RWPE2 (cell line): ENCODE results near the gene STAG3.
"Not testable (repeated sequence)": the region's sequence is repeated elsewhere in the genome, so short reads cannot be mapped to it uniquely, and the experiment has no call there.

ENCODE experiments used
- ATAC-seq: fragments of 200-7000 bp; cut with Tn5 transposase; 3 replicates; pipeline ENCODE4 v1.9.1; 2021; ENCODE audit warnings: low read depth
- DNase-seq: peaks from one replicate; pipeline ENCODE4 v3.0.0-alpha.2; 2020; ENCODE audit warnings: low spot score
- H3K27ac ChIP-seq: fragments of 450-650 bp; 2 replicates; pipeline ENCODE4 v1.5.1; 2017; ENCODE audit warnings: mild to moderate bottlenecking; ENCODE audit not compliant: poor library complexity, severe bottlenecking
- H3K27me3 ChIP-seq: fragments of 250-450 bp; sonication (Bioruptor Pico); 2 replicates; pipeline ENCODE4 v1.5.1; 2021; ENCODE audit warnings: mild to moderate bottlenecking, moderate library complexity; ENCODE audit not compliant: insufficient read depth, poor library complexity, severe bottlenecking
- H3K36me3 ChIP-seq: fragments of 250-450 bp; sonication (Bioruptor Pico); 2 replicates; pipeline ENCODE4 v1.5.1; 2020; ENCODE audit warnings: low read depth, mild to moderate bottlenecking, moderate library complexity
- H3K4me1 ChIP-seq: fragments of 250-450 bp; sonication (Bioruptor Pico); 2 replicates; pipeline ENCODE4 v1.5.1; 2021; ENCODE audit warnings: mild to moderate bottlenecking, moderate library complexity; ENCODE audit not compliant: insufficient read depth, poor library complexity, severe bottlenecking
- H3K4me3 ChIP-seq: fragments of 250-450 bp; sonication (Bioruptor Pico); 2 replicates; pipeline ENCODE4 v1.5.1; 2021; ENCODE audit warnings: mild to moderate bottlenecking, moderate library complexity; ENCODE audit not compliant: severe bottlenecking
- H3K9me3 ChIP-seq: fragments of 250-450 bp; sonication (Bioruptor Pico); 2 replicates; pipeline ENCODE4 v1.5.1; 2021; ENCODE audit warnings: mild to moderate bottlenecking, moderate library complexity; ENCODE audit not compliant: severe bottlenecking
- CTCF ChIP-seq: fragments of 450-650 bp; IDR thresholded peaks from one replicate; pipeline ENCODE4 v1.5.1; 2017; ENCODE audit warnings: mild to moderate bottlenecking, moderate library complexity; ENCODE audit not compliant: poor library complexity, severe bottlenecking

Gene STAG3

GRCh38 chr7:100195222-100195621, 17.5 kb downstream of the STAG3 start:
- H3K36me3 ChIP-seq: no peaks in the 10 kb centered on the region
- H3K27me3 ChIP-seq: no peaks in the 10 kb centered on the region
- no peaks in the 10 kb centered on the region for H3K4me1 ChIP-seq
- no peak for DNase-seq
- H3K27ac ChIP-seq: no peak overlapping the region
- no peak for ATAC-seq
- no peak overlapping the region for H3K4me3 ChIP-seq
- no peak for TF ChIP-seq CTCF
- H3K9me3 ChIP-seq: no peaks in the 10 kb centered on the region

GRCh38 chr7:100195901-100196322, 18.2 kb downstream of the STAG3 start:
- not testable (repeated sequence) for H3K36me3 ChIP-seq, ATAC-seq, H3K4me3 ChIP-seq, H3K9me3 ChIP-seq, H3K4me1 ChIP-seq, H3K27ac ChIP-seq, DNase-seq, H3K27me3 ChIP-seq

GRCh38 chr7:100198266-100198665, 20.5 kb downstream of the STAG3 start:
- no peaks in the 10 kb centered on the region for H3K36me3 ChIP-seq
- H3K27me3 ChIP-seq: no peaks in the 10 kb centered on the region
- no peaks in the 10 kb centered on the region for H3K4me1 ChIP-seq
- H3K27ac ChIP-seq: no peak overlapping the region
- no peak overlapping the region for H3K4me3 ChIP-seq
- TF ChIP-seq CTCF: no peak
- no peaks in the 10 kb centered on the region for H3K9me3 ChIP-seq
- DNase-seq (no peak), ATAC-seq (no peak)

GRCh38 chr7:100200693-100201092, 23.0 kb downstream of the STAG3 start:
- H3K27me3 ChIP-seq: no peaks in the 10 kb centered on the region
- no peak overlapping the region for H3K4me3 ChIP-seq
- no peaks in the 10 kb centered on the region for H3K9me3 ChIP-seq
- TF ChIP-seq CTCF: no peak
- DNase-seq: no peak
- H3K27ac ChIP-seq: no peak overlapping the region
- H3K36me3 ChIP-seq: no peaks in the 10 kb centered on the region
- ATAC-seq: no peak
- no peaks in the 10 kb centered on the region for H3K4me1 ChIP-seq

- Histone ChIP-seq H3K4me3 (no peak overlapping the region), H3K27ac (no peak overlapping the region), H3K9me3 (no peaks in the 10 kb centered on the region), H3K27me3 (peaks cover 3% of the 10 kb centered on the region), H3K4me1 (no peaks in the 10 kb centered on the region), H3K36me3 (no peaks in the 10 kb centered on the region)
- no peak for DNase-seq
- no peak for ATAC-seq
- no peak for TF ChIP-seq CTCF
Observed at GRCh38 chr7:100204454-100204853, 26.7 kb downstream of the STAG3 start.
